Measurements from ENCODE around the gene DIS3L2.

GRCh38 chr2:231951452-231952035 lies 10.0 kb upstream of the DIS3L2 start:
- no peak for TF ChIP-seq EZH2phosphoT487 (IDR thresholded peaks at IDR 0.05; ENCODE audit: borderline replicate concordance)
- TF ChIP-seq, protein P1, sequence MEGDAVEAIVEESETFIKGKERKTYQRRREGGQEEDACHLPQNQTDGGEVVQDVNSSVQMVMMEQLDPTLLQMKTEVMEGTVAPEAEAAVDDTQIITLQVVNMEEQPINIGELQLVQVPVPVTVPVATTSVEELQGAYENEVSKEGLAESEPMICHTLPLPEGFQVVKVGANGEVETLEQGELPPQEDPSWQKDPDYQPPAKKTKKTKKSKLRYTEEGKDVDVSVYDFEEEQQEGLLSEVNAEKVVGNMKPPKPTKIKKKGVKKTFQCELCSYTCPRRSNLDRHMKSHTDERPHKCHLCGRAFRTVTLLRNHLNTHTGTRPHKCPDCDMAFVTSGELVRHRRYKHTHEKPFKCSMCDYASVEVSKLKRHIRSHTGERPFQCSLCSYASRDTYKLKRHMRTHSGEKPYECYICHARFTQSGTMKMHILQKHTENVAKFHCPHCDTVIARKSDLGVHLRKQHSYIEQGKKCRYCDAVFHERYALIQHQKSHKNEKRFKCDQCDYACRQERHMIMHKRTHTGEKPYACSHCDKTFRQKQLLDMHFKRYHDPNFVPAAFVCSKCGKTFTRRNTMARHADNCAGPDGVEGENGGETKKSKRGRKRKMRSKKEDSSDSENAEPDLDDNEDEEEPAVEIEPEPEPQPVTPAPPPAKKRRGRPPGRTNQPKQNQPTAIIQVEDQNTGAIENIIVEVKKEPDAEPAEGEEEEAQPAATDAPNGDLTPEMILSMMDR (conservative IDR thresholded peaks at IDR 0.05; ENCODE audit: low read length), result no peak
